Astrocyte (in vitro differentiated cells and primary cell): ENCODE results near the gene RAB3D. TPM values are rescaled to one million over a fixed set of nuclear protein-coding genes. Genes with fewer than 3 reads are reported as not detected.

Experiments
- DNase-seq: peaks from one replicate; pipeline ENCODE4 v3.0.0-alpha.2; 2010; ENCODE audit warnings: low read depth
- FAIRE-seq: peaks from 2 replicates; lab custom pipeline; 2011; peaks lifted over from hg19 to GRCh38; lab: Jason Lieb, UNC
- H2AFZ ChIP-seq: 2 replicates; pipeline ENCODE4 v1.6.0; 2012; ENCODE audit warnings: low read depth, low read length, inconsistent platforms
- H3K27ac ChIP-seq: 2 replicates; pipeline ENCODE4 v1.5.1; 2011; ENCODE audit warnings: low read depth, low read length, inconsistent platforms
- H3K27me3 ChIP-seq: 2 replicates; pipeline ENCODE4 v1.6.0; 2011; ENCODE audit warnings: low read length, inconsistent platforms; ENCODE audit not compliant: insufficient read depth
- H3K36me3 ChIP-seq: 2 replicates; pipeline ENCODE4 v1.5.1; 2011; ENCODE audit warnings: low read length, inconsistent platforms; ENCODE audit not compliant: insufficient read depth
- H3K4me1 ChIP-seq: 2 replicates; pipeline ENCODE4 v1.5.1; 2011; ENCODE audit warnings: low read length, inconsistent platforms; ENCODE audit not compliant: insufficient read depth
- H3K4me2 ChIP-seq: 2 replicates; pipeline ENCODE4 v1.6.0; 2012; ENCODE audit warnings: low read length, inconsistent platforms
- H3K4me3 ChIP-seq: 2 replicates; pipeline ENCODE4 v1.5.1; 2011; ENCODE audit warnings: low read depth, mild to moderate bottlenecking, low read length, inconsistent platforms; ENCODE audit not compliant: insufficient read depth
- H3K79me2 ChIP-seq: 2 replicates; pipeline ENCODE4 v1.6.0; 2012; ENCODE audit warnings: mild to moderate bottlenecking, low read length, inconsistent platforms; ENCODE audit not compliant: insufficient read depth
- H3K9ac ChIP-seq: 2 replicates; pipeline ENCODE4 v1.6.0; 2012; ENCODE audit warnings: mild to moderate bottlenecking, low read length, inconsistent platforms
- H3K9me3 ChIP-seq: 2 replicates; pipeline ENCODE4 v1.5.1; 2012; ENCODE audit warnings: low read depth, mild to moderate bottlenecking, low read length, inconsistent platforms; ENCODE audit not compliant: insufficient read depth
- H4K20me1 ChIP-seq: 2 replicates; pipeline ENCODE4 v1.6.0; 2012; ENCODE audit warnings: low read length, inconsistent platforms; ENCODE audit not compliant: insufficient read depth
- H3K27ac Mint-ChIP-seq: one replicate; pipeline ENCODE4 v1.8.0; 2021; ENCODE audit warnings: mild to moderate bottlenecking, mixed read lengths; ENCODE audit not compliant: unreplicated experiment
- H3K27me3 Mint-ChIP-seq: one replicate; pipeline ENCODE4 v1.8.0; 2021; ENCODE audit warnings: low read depth, mixed read lengths; ENCODE audit not compliant: unreplicated experiment
- H3K36me3 Mint-ChIP-seq: one replicate; pipeline ENCODE4 v1.8.0; 2021; ENCODE audit warnings: low read depth, mixed read lengths; ENCODE audit not compliant: unreplicated experiment
- H3K4me1 Mint-ChIP-seq: one replicate; pipeline ENCODE4 v1.8.0; 2021; ENCODE audit warnings: low read depth, mixed read lengths; ENCODE audit not compliant: unreplicated experiment
- H3K4me3 Mint-ChIP-seq: one replicate; pipeline ENCODE4 v1.8.0; 2021; ENCODE audit warnings: mild to moderate bottlenecking, moderate library complexity, mixed read lengths; ENCODE audit not compliant: unreplicated experiment
- H3K9me3 Mint-ChIP-seq: one replicate; pipeline ENCODE4 v1.8.0; 2021; ENCODE audit warnings: mild to moderate bottlenecking, mixed read lengths; ENCODE audit not compliant: unreplicated experiment
- EZH2 ChIP-seq: IDR thresholded peaks from 2 replicates; pipeline ENCODE4 v1.6.1; 2012; ENCODE audit warnings: mild to moderate bottlenecking, low read length, inconsistent platforms; ENCODE audit not compliant: insufficient read depth
- total RNA-seq: library from RNA; stranded (reverse); gene quantifications from 2 replicates; pipeline ENCODE4 v1.2.1, GENCODE V29; 2021
- TF ChIP-seq, protein P1 (sequence below): IDR thresholded peaks from 2 replicates; pipeline ENCODE4 v1.5.1; 2011; ENCODE audit warnings: low read depth, mild to moderate bottlenecking, inconsistent platforms, low read length, moderate library complexity; ENCODE audit not compliant: insufficient read depth

RAB3D gene
- total RNA-seq, 1 donor from 2014 or later: 14.4 TPM

DNA sequence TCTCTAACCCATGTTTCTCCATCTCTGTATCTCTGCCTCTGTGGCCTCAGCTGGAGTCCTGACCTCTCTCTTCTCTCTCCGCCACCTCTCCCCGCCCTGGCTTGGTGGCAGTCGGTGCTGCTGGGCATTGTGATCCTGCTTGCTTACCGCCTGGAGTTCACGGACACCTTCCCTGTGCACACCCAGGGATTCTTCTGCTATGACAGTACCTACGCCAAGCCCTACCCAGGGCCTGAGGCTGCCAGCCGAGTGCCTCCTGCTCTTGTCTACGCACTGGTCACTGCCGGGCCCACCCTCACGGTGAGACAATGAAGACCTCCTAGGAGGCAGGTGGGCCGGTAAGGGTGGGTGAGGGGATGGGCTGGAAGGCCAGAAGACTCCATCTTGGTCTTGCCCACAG, 20.0 kb upstream of the RAB3D start:
- Histone ChIP-seq H3K9ac (no peak overlapping the region), H3K4me1 (peaks cover 8% of the 10 kb centered on the region), H3K79me2 (peaks cover 6% of the 10 kb centered on the region), H3K4me3 (no peak overlapping the region), H3K27ac (no peak overlapping the region), H3K4me2 (no peak overlapping the region), H3K27me3 (no peaks in the 10 kb centered on the region), H2AFZ (no peak overlapping the region), H4K20me1 (peaks cover 37% of the 10 kb centered on the region), H3K36me3 (no peaks in the 10 kb centered on the region), H3K9me3 (no peaks in the 10 kb centered on the region)
- H3K9me3 Mint-ChIP-seq: peaks cover 2% of the 10 kb centered on the region
- peaks cover 20% of the 10 kb centered on the region for H3K36me3 Mint-ChIP-seq
- FAIRE-seq: no peak
- no peak overlapping the region for H3K27ac Mint-ChIP-seq
- no peak for DNase-seq
- TF ChIP-seq EZH2: no peak
- TF ChIP-seq, protein P1, sequence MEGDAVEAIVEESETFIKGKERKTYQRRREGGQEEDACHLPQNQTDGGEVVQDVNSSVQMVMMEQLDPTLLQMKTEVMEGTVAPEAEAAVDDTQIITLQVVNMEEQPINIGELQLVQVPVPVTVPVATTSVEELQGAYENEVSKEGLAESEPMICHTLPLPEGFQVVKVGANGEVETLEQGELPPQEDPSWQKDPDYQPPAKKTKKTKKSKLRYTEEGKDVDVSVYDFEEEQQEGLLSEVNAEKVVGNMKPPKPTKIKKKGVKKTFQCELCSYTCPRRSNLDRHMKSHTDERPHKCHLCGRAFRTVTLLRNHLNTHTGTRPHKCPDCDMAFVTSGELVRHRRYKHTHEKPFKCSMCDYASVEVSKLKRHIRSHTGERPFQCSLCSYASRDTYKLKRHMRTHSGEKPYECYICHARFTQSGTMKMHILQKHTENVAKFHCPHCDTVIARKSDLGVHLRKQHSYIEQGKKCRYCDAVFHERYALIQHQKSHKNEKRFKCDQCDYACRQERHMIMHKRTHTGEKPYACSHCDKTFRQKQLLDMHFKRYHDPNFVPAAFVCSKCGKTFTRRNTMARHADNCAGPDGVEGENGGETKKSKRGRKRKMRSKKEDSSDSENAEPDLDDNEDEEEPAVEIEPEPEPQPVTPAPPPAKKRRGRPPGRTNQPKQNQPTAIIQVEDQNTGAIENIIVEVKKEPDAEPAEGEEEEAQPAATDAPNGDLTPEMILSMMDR: no peak
- peaks cover 4% of the 10 kb centered on the region for H3K4me1 Mint-ChIP-seq
- H3K4me3 Mint-ChIP-seq: no peak overlapping the region
- H3K27me3 Mint-ChIP-seq: peaks cover 8% of the 10 kb centered on the region

DNA sequence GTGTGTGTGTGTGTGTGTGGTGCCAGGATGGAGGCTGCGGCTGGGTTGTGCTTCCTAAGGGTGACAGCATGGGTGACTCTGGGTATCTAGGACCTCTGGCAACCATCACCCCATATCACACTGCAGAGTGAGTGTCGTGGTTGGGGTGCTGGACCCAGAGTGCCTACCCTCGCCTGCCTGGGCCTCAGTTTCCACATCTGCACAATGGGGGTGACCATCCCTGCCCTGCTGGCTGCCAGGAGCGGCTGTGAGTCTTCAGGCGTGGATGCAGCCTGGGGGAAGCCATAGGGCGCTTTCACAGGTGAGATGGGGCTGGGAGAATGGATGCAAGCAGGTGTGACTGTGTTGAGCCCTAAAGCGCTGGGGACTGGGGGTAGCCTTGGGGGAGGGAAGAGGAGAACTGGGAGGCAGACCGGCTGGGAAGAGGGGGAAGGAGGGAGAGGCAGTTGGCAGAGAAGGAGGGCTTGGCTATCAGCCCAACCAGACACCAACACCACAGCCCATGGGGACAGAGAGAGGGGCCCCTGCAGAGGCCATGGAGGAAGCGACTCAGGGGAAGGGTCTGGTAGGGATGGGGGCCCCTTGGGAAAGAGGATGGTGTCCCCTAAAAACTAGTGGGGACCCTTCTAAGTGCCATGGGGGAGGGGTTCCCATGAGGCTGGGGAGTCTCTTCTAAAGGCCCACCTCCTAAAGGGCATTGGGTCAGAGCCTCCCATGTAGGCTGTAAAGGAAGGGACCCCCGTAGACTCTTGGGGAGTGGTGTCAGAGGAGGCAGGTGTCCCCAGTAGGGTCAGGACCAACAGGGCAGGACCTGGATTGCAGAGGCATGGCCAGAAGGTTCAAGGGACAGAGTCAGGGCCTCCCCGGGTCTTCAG, 17.5 kb upstream of the RAB3D start:
- peaks cover 16% of the 10 kb centered on the region for H3K36me3 Mint-ChIP-seq
- H3K79me2 ChIP-seq: peaks cover 6% of the 10 kb centered on the region
- H3K4me3 Mint-ChIP-seq: peak overlapping the region; percentile 91
- H3K9me3 Mint-ChIP-seq: peaks cover 2% of the 10 kb centered on the region
- H3K4me3 ChIP-seq: no peak overlapping the region
- peak overlapping the region; percentile 96 for H3K4me2 ChIP-seq
- peaks cover 8% of the 10 kb centered on the region for H3K27me3 Mint-ChIP-seq
- no peaks in the 10 kb centered on the region for H3K27me3 ChIP-seq
- H3K36me3 ChIP-seq: no peaks in the 10 kb centered on the region
- no peak for TF ChIP-seq EZH2
- TF ChIP-seq, protein P1: no peak
- H2AFZ ChIP-seq: no peak overlapping the region
- H3K9ac ChIP-seq: no peak overlapping the region
- no peaks in the 10 kb centered on the region for H3K9me3 ChIP-seq
- H3K27ac ChIP-seq: no peak overlapping the region
- H3K4me1 ChIP-seq: peaks cover 8% of the 10 kb centered on the region
- FAIRE-seq: no peak
- no peak for DNase-seq
- H3K27ac Mint-ChIP-seq: no peak overlapping the region
- peaks cover 37% of the 10 kb centered on the region for H4K20me1 ChIP-seq
- H3K4me1 Mint-ChIP-seq: peaks cover 4% of the 10 kb centered on the region

DNA sequence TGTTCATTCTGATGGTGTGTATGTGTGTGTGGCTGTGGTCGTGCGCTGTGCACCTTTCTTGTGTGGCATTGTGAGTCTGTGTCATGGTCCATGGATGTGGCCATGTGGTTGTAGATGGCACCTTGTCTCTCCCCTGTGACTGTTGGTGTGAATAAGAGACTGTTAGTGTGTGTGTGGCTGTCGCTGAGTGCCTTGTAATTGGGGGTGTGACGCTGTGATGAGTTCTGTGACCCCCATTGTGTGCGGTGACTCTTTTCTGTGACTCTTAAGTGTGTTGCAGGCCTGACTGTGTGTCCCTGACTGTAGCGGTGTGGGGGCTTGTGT, 16.6 kb upstream of the RAB3D start:
- peak overlapping the region; percentile 71 for H3K9ac ChIP-seq
- peaks cover 10% of the 10 kb centered on the region for H3K27me3 Mint-ChIP-seq

More for the DNA sequence above, 16.6 kb upstream of the RAB3D start:
- H3K27ac Mint-ChIP-seq: peak overlapping the region; percentile 9
- no peak for FAIRE-seq
- Histone ChIP-seq H3K4me3 (peak overlapping the region; percentile 68), H2AFZ (no peak overlapping the region), H3K36me3 (no peaks in the 10 kb centered on the region), H3K9me3 (no peaks in the 10 kb centered on the region), H3K4me2 (peak overlapping the region; percentile 96), H3K79me2 (peaks cover 6% of the 10 kb centered on the region), H3K27me3 (no peaks in the 10 kb centered on the region), H3K27ac (no peak overlapping the region), H4K20me1 (peaks cover 35% of the 10 kb centered on the region), H3K4me1 (peaks cover 8% of the 10 kb centered on the region)
- H3K9me3 Mint-ChIP-seq: peaks cover 2% of the 10 kb centered on the region
- DNase-seq: no peak
- peaks cover 15% of the 10 kb centered on the region for H3K36me3 Mint-ChIP-seq
- peak overlapping the region; percentile 91 for H3K4me3 Mint-ChIP-seq
- no peak for TF ChIP-seq EZH2
- TF ChIP-seq, protein P1: no peak
- peaks cover 4% of the 10 kb centered on the region for H3K4me1 Mint-ChIP-seq
